ENCODE measurements around the gene IQGAP2. TPM values are rescaled to one million over a fixed set of nuclear protein-coding genes. Genes with fewer than 3 reads are reported as not detected.

IQGAP2 gene
- total and polyA plus RNA-seq, 2 of the 8 experiments (the other 6 are each of a cell fraction or from before 2014, with no cell fraction given) = 19.7 to 66.0 TPM

- TF ChIP-seq, protein P1, sequence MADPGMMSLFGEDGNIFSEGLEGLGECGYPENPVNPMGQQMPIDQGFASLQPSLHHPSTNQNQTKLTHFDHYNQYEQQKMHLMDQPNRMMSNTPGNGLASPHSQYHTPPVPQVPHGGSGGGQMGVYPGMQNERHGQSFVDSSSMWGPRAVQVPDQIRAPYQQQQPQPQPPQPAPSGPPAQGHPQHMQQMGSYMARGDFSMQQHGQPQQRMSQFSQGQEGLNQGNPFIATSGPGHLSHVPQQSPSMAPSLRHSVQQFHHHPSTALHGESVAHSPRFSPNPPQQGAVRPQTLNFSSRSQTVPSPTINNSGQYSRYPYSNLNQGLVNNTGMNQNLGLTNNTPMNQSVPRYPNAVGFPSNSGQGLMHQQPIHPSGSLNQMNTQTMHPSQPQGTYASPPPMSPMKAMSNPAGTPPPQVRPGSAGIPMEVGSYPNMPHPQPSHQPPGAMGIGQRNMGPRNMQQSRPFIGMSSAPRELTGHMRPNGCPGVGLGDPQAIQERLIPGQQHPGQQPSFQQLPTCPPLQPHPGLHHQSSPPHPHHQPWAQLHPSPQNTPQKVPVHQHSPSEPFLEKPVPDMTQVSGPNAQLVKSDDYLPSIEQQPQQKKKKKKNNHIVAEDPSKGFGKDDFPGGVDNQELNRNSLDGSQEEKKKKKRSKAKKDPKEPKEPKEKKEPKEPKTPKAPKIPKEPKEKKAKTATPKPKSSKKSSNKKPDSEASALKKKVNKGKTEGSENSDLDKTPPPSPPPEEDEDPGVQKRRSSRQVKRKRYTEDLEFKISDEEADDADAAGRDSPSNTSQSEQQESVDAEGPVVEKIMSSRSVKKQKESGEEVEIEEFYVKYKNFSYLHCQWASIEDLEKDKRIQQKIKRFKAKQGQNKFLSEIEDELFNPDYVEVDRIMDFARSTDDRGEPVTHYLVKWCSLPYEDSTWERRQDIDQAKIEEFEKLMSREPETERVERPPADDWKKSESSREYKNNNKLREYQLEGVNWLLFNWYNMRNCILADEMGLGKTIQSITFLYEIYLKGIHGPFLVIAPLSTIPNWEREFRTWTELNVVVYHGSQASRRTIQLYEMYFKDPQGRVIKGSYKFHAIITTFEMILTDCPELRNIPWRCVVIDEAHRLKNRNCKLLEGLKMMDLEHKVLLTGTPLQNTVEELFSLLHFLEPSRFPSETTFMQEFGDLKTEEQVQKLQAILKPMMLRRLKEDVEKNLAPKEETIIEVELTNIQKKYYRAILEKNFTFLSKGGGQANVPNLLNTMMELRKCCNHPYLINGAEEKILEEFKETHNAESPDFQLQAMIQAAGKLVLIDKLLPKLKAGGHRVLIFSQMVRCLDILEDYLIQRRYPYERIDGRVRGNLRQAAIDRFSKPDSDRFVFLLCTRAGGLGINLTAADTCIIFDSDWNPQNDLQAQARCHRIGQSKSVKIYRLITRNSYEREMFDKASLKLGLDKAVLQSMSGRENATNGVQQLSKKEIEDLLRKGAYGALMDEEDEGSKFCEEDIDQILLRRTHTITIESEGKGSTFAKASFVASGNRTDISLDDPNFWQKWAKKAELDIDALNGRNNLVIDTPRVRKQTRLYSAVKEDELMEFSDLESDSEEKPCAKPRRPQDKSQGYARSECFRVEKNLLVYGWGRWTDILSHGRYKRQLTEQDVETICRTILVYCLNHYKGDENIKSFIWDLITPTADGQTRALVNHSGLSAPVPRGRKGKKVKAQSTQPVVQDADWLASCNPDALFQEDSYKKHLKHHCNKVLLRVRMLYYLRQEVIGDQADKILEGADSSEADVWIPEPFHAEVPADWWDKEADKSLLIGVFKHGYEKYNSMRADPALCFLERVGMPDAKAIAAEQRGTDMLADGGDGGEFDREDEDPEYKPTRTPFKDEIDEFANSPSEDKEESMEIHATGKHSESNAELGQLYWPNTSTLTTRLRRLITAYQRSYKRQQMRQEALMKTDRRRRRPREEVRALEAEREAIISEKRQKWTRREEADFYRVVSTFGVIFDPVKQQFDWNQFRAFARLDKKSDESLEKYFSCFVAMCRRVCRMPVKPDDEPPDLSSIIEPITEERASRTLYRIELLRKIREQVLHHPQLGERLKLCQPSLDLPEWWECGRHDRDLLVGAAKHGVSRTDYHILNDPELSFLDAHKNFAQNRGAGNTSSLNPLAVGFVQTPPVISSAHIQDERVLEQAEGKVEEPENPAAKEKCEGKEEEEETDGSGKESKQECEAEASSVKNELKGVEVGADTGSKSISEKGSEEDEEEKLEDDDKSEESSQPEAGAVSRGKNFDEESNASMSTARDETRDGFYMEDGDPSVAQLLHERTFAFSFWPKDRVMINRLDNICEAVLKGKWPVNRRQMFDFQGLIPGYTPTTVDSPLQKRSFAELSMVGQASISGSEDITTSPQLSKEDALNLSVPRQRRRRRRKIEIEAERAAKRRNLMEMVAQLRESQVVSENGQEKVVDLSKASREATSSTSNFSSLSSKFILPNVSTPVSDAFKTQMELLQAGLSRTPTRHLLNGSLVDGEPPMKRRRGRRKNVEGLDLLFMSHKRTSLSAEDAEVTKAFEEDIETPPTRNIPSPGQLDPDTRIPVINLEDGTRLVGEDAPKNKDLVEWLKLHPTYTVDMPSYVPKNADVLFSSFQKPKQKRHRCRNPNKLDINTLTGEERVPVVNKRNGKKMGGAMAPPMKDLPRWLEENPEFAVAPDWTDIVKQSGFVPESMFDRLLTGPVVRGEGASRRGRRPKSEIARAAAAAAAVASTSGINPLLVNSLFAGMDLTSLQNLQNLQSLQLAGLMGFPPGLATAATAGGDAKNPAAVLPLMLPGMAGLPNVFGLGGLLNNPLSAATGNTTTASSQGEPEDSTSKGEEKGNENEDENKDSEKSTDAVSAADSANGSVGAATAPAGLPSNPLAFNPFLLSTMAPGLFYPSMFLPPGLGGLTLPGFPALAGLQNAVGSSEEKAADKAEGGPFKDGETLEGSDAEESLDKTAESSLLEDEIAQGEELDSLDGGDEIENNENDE (IDR thresholded peaks at IDR 0.05; ENCODE audit: insufficient replicate concordance, low read length) = no peak
- no peak for TF ChIP-seq SP1 (IDR thresholded peaks at IDR 0.05; ENCODE audit: low read depth, low read length)
- TF ChIP-seq CHD1 (IDR thresholded peaks at IDR 0.05; ENCODE audit: low read depth, low read length) = no peak
- no peak for TF ChIP-seq KDM4A (IDR thresholded peaks at IDR 0.05; ENCODE audit: low read depth, low read length, severe bottlenecking)
- TF ChIP-seq YY1 (IDR thresholded peaks at IDR 0.05; ENCODE audit: low read depth, low read length) = no peak
- no peak for TF ChIP-seq SAP30 (IDR thresholded peaks at IDR 0.05; ENCODE audit: insufficient read depth, insufficient replicate concordance, low read length)
- no peak for TF ChIP-seq PHF8 (conservative IDR thresholded peaks at IDR 0.05; ENCODE audit: low read depth, low read length)
- no peak for TF ChIP-seq CBX5 (IDR thresholded peaks at IDR 0.05; ENCODE audit: low read depth, low read length)
- no peak for TF ChIP-seq RXRA (IDR thresholded peaks at IDR 0.05; ENCODE audit: insufficient read depth, low read depth, low read length)
- no peak for TF ChIP-seq SUZ12 (IDR thresholded peaks at IDR 0.05; ENCODE audit: low read length)
- TF ChIP-seq SIX5 (IDR thresholded peaks at IDR 0.05; ENCODE audit: low read depth, low read length) = no peak
- TF ChIP-seq, protein P2, sequence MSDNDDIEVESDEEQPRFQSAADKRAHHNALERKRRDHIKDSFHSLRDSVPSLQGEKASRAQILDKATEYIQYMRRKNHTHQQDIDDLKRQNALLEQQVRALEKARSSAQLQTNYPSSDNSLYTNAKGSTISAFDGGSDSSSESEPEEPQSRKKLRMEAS (IDR thresholded peaks at IDR 0.05) = no peak
Measured at GRCh38 chr5:76439929-76440328, 36.8 kb downstream of the IQGAP2 start (continued).

All from H1 (cell line).